ENCODE results near the gene PDE6C.

Gene PDE6C

GRCh38 chr10:93702210-93703001, 90.1 kb downstream of the PDE6C start, which contains the start of gene FRA10AC1:
Gene FRA10AC1 (minus strand): TSS chr10:93702592. CDS start chr10:93700106, 2,486 bp downstream.
- DNase-seq (ENCODE audit: low spot score) = peak; percentile 83

GRCh38 chr10:93703066-93703465, 90.7 kb downstream of the PDE6C start:
- peak; percentile 3 for DNase-seq (ENCODE audit: low spot score)

- DNase-seq (ENCODE audit: low spot score) = no peak
These were observed 91.5 kb downstream of the PDE6C start for GRCh38 chr10:93703841-93704240.

GRCh38 chr10:93704451-93704850, 92.1 kb downstream of the PDE6C start:
- DNase-seq (ENCODE audit: low spot score) = no peak

- no peak for DNase-seq (ENCODE audit: low spot score)
These were observed 95.3 kb downstream of the PDE6C start for GRCh38 chr10:93707623-93708022.

GRCh38 chr10:93710333-93710909, 98.1 kb downstream of the PDE6C start:
- no peak for DNase-seq (ENCODE audit: low spot score)

GRCh38 chr10:93711891-93712290, 99.6 kb downstream of the PDE6C start:
- no peak for DNase-seq (ENCODE audit: low spot score)

GRCh38 chr10:93712593-93712992, 100.3 kb downstream of the PDE6C start:
- no peak for DNase-seq (ENCODE audit: low spot score)

GRCh38 chr10:93715345-93715744, 103.0 kb downstream of the PDE6C start:
- no peak for DNase-seq (ENCODE audit: low spot score)

Data from CD4-positive, alpha-beta T cell treated with Interleukin-6 at 100 ng/mL for 8 hours (primary cell).